Measurements from ENCODE around the gene PCBP2.
"Not testable (repeated sequence)": the region's sequence is repeated elsewhere in the genome, so short reads cannot be mapped to it uniquely, and the experiment has no call there.

Gene PCBP2

DNA sequence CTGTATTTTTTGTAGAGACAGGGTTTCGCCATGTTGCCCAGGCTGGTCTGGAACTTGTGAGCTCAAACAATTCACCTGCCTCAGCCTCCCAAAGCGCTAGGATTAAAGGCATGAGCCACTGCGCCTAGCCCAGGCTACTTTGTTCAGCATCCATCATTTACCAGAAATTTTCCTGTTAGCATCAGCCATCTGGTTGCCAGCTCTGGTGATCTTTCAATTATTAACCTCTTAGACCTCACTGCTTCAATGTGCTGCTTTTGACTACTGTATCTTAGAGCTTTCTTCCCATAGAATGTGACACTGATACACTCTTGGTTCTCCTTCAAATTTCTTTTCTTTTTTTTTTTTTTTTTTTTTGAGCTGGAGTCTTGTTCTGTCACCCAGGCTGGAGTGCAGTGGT is 33.7 kb upstream of the PCBP2 start:
- Histone ChIP-seq H3K27me3 (ENCODE audit: insufficient read depth, low read length) (no peaks in the 10 kb centered on the region), H3K4me3 (ENCODE audit: low read depth, low read length) (no peak overlapping the region), H2BK12ac (ENCODE audit: low read length) (no peak overlapping the region), H2AK5ac (ENCODE audit: low read length) (no peak overlapping the region), H3K36me3 (ENCODE audit: control insufficient read depth in 1 of 2, insufficient read depth in 2 of 2, low read length in 2 of 2) (no peaks in the 10 kb centered on the region), H2AFZ (ENCODE audit: insufficient read depth, low read length, poor library complexity) (no peak overlapping the region), H3K9me3 (ENCODE audit: insufficient read depth, low read depth, low read length) (no peaks in the 10 kb centered on the region), H3K27ac (ENCODE audit: low read depth, low read length) (no peak overlapping the region), H3K14ac (ENCODE audit: low read length) (no peak overlapping the region), H3K18ac (ENCODE audit: low read length) (no peak overlapping the region), H3K9ac (ENCODE audit: low read length) (no peak overlapping the region), H2BK5ac (ENCODE audit: low read depth, low read length, poor library complexity) (no peak overlapping the region), H3K4me1 (ENCODE audit: control insufficient read depth in 1 of 2, insufficient read depth in 2 of 2, low read length in 2 of 2) (peaks cover 6 to 21% of the 10 kb centered on the region in 2 experiments), H3K4me2 (ENCODE audit: low read length) (no peak overlapping the region), H4K8ac (ENCODE audit: low read depth, low read length) (no peak overlapping the region), H3K79me1 (ENCODE audit: low read length) (peaks cover 3% of the 10 kb centered on the region), H3K79me2 (ENCODE audit: control insufficient read depth, insufficient read depth, low read length, poor library complexity) (no peaks in the 10 kb centered on the region), H4K12ac (ENCODE audit: low read depth, low read length) (no peak overlapping the region), H3K23ac (ENCODE audit: low read length) (no peak overlapping the region), H2BK120ac (ENCODE audit: insufficient read depth, low read length, poor library complexity) (no peak overlapping the region), H4K91ac (ENCODE audit: low read depth, low read length) (no peak overlapping the region), H3K4ac (ENCODE audit: low read depth, low read length) (no peak overlapping the region)
- DNase-seq: no peak
- no CpG with 5 or more reads among the region's 3 CpGs for WGBS (ENCODE audit: extremely low coverage, insufficient coverage, insufficient read length)

- no peak overlapping the region for H4K12ac ChIP-seq (ENCODE audit: low read depth, low read length)
- H3K79me1 ChIP-seq (ENCODE audit: low read length): peaks cover 3% of the 10 kb centered on the region
- H3K27me3 ChIP-seq (ENCODE audit: insufficient read depth, low read length): no peaks in the 10 kb centered on the region
- H4K91ac ChIP-seq (ENCODE audit: low read depth, low read length): no peak overlapping the region
- H3K4ac ChIP-seq (ENCODE audit: low read depth, low read length): no peak overlapping the region
- no peak for DNase-seq
- no peak overlapping the region for H3K18ac ChIP-seq (ENCODE audit: low read length)
- H3K9me3 ChIP-seq (ENCODE audit: insufficient read depth, low read depth, low read length): no peaks in the 10 kb centered on the region
- no peak overlapping the region for H2AFZ ChIP-seq (ENCODE audit: insufficient read depth, low read length, poor library complexity)
- no CpG with 5 or more reads among the region's 2 CpGs for WGBS (ENCODE audit: extremely low coverage, insufficient coverage, insufficient read length)
- H2BK5ac ChIP-seq (ENCODE audit: low read depth, low read length, poor library complexity): no peak overlapping the region
- no peak overlapping the region for H3K27ac ChIP-seq (ENCODE audit: low read depth, low read length)
- no peak overlapping the region for H3K23ac ChIP-seq (ENCODE audit: low read length)
- no peaks in the 10 kb centered on the region for H3K79me2 ChIP-seq (ENCODE audit: control insufficient read depth, insufficient read depth, low read length, poor library complexity)
- H2AK5ac ChIP-seq (ENCODE audit: low read length): no peak overlapping the region
- no peak overlapping the region for H3K14ac ChIP-seq (ENCODE audit: low read length)
- H3K4me3 ChIP-seq (ENCODE audit: low read depth, low read length): no peak overlapping the region
- H3K4me2 ChIP-seq (ENCODE audit: low read length): no peak overlapping the region
- no peak overlapping the region for H3K9ac ChIP-seq (ENCODE audit: low read length)
- no peak overlapping the region for H4K8ac ChIP-seq (ENCODE audit: low read depth, low read length)
- H3K36me3 ChIP-seq (ENCODE audit: control insufficient read depth in 1 of 2, insufficient read depth in 2 of 2, low read length in 2 of 2): no peaks in the 10 kb centered on the region
- H2BK12ac ChIP-seq (ENCODE audit: low read length): no peak overlapping the region
- no peak overlapping the region for H2BK120ac ChIP-seq (ENCODE audit: insufficient read depth, low read length, poor library complexity)
- peaks cover 5 to 20% of the 10 kb centered on the region in 2 experiments for H3K4me1 ChIP-seq (ENCODE audit: control insufficient read depth in 1 of 2, insufficient read depth in 2 of 2, low read length in 2 of 2)
Measured at GRCh38 chr12:53419756-53420155, 32.1 kb upstream of the PCBP2 start.

- H3K36me3 ChIP-seq (ENCODE audit: control insufficient read depth in 1 of 2, insufficient read depth in 2 of 2, low read length in 2 of 2); H3K79me2 ChIP-seq (ENCODE audit: control insufficient read depth, insufficient read depth, low read length, poor library complexity); H2AFZ ChIP-seq (ENCODE audit: insufficient read depth, low read length, poor library complexity); H3K9me3 ChIP-seq (ENCODE audit: insufficient read depth, low read depth, low read length); H2BK12ac ChIP-seq (ENCODE audit: low read length); H2BK5ac ChIP-seq (ENCODE audit: low read depth, low read length, poor library complexity); H3K27me3 ChIP-seq (ENCODE audit: insufficient read depth, low read length); H2AK5ac ChIP-seq (ENCODE audit: low read length); H3K23ac ChIP-seq (ENCODE audit: low read length); H3K4me3 ChIP-seq (ENCODE audit: low read depth, low read length); H3K14ac ChIP-seq (ENCODE audit: low read length); H4K8ac ChIP-seq (ENCODE audit: low read depth, low read length); H3K9ac ChIP-seq (ENCODE audit: low read length); H3K4ac ChIP-seq (ENCODE audit: low read depth, low read length); H3K27ac ChIP-seq (ENCODE audit: low read depth, low read length); H3K79me1 ChIP-seq (ENCODE audit: low read length); H3K4me2 ChIP-seq (ENCODE audit: low read length); H4K91ac ChIP-seq (ENCODE audit: low read depth, low read length); H3K4me1 ChIP-seq (ENCODE audit: control insufficient read depth in 1 of 2, insufficient read depth in 2 of 2, low read length in 2 of 2); H2BK120ac ChIP-seq (ENCODE audit: insufficient read depth, low read length, poor library complexity); DNase-seq; H3K18ac ChIP-seq (ENCODE audit: low read length); H4K12ac ChIP-seq (ENCODE audit: low read depth, low read length): not testable (repeated sequence)
- WGBS (ENCODE audit: extremely low coverage, insufficient coverage, insufficient read length): no CpG with 5 or more reads among the region's 12 CpGs
Measured at GRCh38 chr12:53422247-53422646, 29.7 kb upstream of the PCBP2 start.

DNA sequence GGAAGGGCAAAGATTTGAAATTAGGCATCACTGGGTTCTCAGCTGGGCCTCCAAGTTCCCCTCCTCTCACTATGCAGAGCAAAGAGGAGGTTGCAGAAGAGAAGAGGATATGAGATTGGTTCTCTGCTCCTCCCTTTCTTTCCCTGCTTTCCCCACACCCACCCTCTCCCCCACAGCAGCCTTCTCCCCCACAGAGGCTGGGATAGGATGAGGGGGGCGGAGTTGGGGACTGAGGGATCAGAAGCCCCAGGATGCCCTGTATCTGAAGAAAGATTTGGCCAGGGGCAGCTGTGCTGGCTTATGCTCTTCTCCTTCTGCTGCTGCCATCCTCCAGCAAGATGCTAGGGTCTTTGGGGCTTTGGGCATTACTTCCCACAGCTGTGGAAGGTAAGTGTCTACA is 28.3 kb upstream of the PCBP2 start, which contains the start of gene AMHR2:
Gene AMHR2, plus strand, starts transcription at position 259 of the 400 bp plus-strand sequence. Its CDS starts 80 bp downstream, at position 339.
- no peaks in the 10 kb centered on the region for H3K9me3 ChIP-seq (ENCODE audit: insufficient read depth, low read depth, low read length)
- H3K14ac ChIP-seq (ENCODE audit: low read length): no peak within 1 kb of the TSS
- no peak within 1 kb of the TSS for H3K23ac ChIP-seq (ENCODE audit: low read length)
- H3K4me1 ChIP-seq (ENCODE audit: control insufficient read depth in 1 of 2, insufficient read depth in 2 of 2, low read length in 2 of 2): peaks cover 0 to 9% of the 10 kb centered on the region in 2 experiments
- H2AFZ ChIP-seq (ENCODE audit: insufficient read depth, low read length, poor library complexity): no peak within 1 kb of the TSS
- H2BK12ac ChIP-seq (ENCODE audit: low read length): no peak within 1 kb of the TSS
- H2AK5ac ChIP-seq (ENCODE audit: low read length): no peak within 1 kb of the TSS
- no peak within 1 kb of the TSS for H3K18ac ChIP-seq (ENCODE audit: low read length)
- no peak within 1 kb of the TSS for H4K12ac ChIP-seq (ENCODE audit: low read depth, low read length)
- no peak within 1 kb of the TSS for H2BK120ac ChIP-seq (ENCODE audit: insufficient read depth, low read length, poor library complexity)
- H2BK5ac ChIP-seq (ENCODE audit: low read depth, low read length, poor library complexity): no peak within 1 kb of the TSS
- H3K9ac ChIP-seq (ENCODE audit: low read length): no peak within 1 kb of the TSS
- no peak within 1 kb of the TSS for H3K4me2 ChIP-seq (ENCODE audit: low read length)
- H3K4ac ChIP-seq (ENCODE audit: low read depth, low read length): no peak within 1 kb of the TSS
- no peak for DNase-seq
- no peak within 1 kb of the TSS for H3K4me3 ChIP-seq (ENCODE audit: low read depth, low read length)
- H3K27ac ChIP-seq (ENCODE audit: low read depth, low read length): no peak within 1 kb of the TSS
- H3K79me1 ChIP-seq (ENCODE audit: low read length): peaks cover 3% of the 10 kb centered on the region
- peak within 1 kb of the TSS; percentile 12 for H4K91ac ChIP-seq (ENCODE audit: low read depth, low read length)
- H4K8ac ChIP-seq (ENCODE audit: low read depth, low read length): no peak within 1 kb of the TSS
- WGBS (ENCODE audit: extremely low coverage, insufficient coverage, insufficient read length): no CpG with 5 or more reads among the region's 1 CpG
- no peaks in the 10 kb centered on the region for H3K27me3 ChIP-seq (ENCODE audit: insufficient read depth, low read length)
- no peaks in the 10 kb centered on the region for H3K36me3 ChIP-seq (ENCODE audit: control insufficient read depth in 1 of 2, insufficient read depth in 2 of 2, low read length in 2 of 2)
- H3K79me2 ChIP-seq (ENCODE audit: control insufficient read depth, insufficient read depth, low read length, poor library complexity): no peaks in the 10 kb centered on the region

Data from trophoblast cell (in vitro differentiated cells and primary cell).